ENCODE measurements around the gene PCNT.

Gene PCNT

GRCh38 chr21:46328151-46328550, 4.2 kb downstream of the PCNT start:
- no peak for TF ChIP-seq CTCF (IDR thresholded peaks at IDR 0.05)

GRCh38 chr21:46329796-46330195, 5.8 kb downstream of the PCNT start:
- TF ChIP-seq CTCF (IDR thresholded peaks at IDR 0.05) = no peak

- no peak for TF ChIP-seq CTCF (IDR thresholded peaks at IDR 0.05)
These were observed 10.6 kb downstream of the PCNT start for GRCh38 chr21:46334351-46335140.

DNA sequence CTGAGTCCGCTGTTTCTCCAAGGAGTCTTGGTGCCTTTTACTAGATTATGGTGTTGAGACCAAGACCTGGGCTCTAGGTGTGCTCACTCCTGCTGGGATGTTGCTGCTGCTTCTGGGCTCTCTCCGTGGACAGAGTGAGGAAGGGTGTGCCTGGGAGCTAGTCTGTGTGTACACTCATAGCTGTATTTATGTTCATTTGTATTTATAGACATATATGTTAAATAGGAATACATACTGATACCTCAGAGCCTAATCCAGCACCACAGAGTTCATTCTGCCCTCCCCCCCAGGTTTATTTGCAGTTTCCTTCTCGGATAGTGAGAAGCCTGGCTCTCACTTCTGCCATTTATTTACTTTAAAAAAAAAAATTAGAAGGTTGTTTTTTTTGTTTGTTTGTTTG, 12.6 kb downstream of the PCNT start:
- TF ChIP-seq CTCF (IDR thresholded peaks at IDR 0.05) = no peak

DNA sequence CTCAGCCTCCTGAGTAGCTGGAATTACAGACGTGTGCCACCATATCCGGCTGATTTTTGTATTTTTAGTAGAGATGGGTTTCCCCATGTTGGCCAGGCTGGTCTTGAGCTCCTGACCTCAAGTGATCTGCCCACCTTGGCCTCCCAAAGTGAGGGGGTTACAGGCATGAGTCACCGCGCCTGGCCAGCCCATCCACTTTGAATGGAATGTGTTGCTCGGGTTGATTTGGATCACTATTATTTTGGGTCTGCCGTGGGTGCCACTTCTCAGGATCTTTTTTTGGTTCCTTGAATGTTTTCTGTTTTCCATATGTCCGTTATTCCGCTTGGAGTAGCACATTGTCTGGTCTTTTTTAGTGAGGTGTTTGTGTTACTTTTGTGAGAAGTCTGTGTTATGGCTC, 17.0 kb downstream of the PCNT start:
- TF ChIP-seq CTCF (IDR thresholded peaks at IDR 0.05) = no peak

DNA sequence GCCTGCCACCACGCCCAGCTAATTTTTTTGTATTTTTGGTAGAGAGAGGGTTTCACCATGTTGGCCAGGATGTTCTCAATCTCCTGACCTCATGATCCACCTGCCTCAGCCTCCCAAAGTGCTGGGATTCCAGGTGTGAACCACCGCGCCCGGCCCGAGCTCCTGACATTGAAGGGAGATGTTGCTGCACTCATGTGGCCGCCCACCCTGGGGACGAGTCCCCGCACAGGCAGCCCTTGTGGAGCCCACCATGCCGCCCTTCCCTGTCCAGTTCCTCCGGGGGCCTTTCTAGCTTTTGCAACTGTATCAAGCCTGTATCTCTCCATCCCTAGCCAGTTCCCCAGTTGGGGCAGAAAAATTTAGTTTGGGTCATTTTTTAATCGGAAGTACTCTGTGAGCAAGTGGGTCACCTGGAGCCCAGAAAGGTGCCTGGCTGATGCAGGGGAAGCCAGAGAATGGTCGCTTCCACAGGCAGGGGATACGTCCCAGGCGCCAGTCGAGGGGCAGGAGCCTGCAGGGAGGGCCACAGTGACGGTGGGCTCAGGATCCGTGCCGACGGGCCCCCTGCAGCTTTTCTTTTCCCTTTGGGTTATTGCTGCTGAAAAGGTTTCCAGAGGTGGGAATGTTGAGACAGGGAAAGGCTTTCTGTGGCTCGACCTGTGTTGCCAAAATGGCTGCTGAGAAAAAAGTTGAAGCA, 20.4 kb downstream of the PCNT start:
- TF ChIP-seq CTCF (IDR thresholded peaks at IDR 0.05) = no peak

DNA sequence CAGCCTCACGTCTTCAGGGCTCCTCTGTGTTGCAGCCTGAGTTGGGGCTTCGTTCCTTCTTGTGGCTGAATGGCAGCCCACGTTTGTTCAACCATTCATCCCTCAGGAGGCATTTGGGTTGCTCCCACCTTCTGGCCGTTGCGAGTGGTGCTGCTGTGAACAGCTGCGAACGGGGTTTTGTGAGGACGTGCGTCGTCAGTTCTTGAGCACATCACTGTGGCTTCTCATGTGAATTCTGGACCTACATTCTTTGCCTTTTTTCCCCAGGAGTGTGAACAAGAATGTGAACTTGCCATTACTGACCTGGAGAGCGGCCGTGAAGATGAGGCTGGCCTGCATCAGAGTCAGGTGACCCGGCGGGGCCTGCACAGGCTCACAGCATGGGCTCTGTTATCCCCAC, 21.9 kb downstream of the PCNT start:
- no peak for TF ChIP-seq CTCF (IDR thresholded peaks at IDR 0.05)

Data from LNCAP (cell line).